Parathyroid adenoma (tissue), 2 donors: ENCODE measurements around the gene IMMP2L.

Source experiments
- H2AFZ ChIP-seq: fragments of 300-600 bp; sonication (generic); one replicate; pipeline ENCODE4 v1.7.0; 2017; ENCODE audit warnings: antibody characterized with exemption, mild to moderate bottlenecking
- H3K27ac ChIP-seq: fragments of 300-600 bp; sonication (generic); one replicate; pipeline ENCODE4 v1.7.0; 2017
- H3K27me3 ChIP-seq: fragments of 300-600 bp; sonication (generic); one replicate; pipeline ENCODE4 v1.7.0; 2017; ENCODE audit warnings: low read length; ENCODE audit not compliant: control insufficient read depth, insufficient read depth
- H3K36me3 ChIP-seq: fragments of 300-600 bp; sonication (generic); one replicate; pipeline ENCODE4 v1.7.0; 2017; ENCODE audit warnings: low read length; ENCODE audit not compliant: control insufficient read depth, insufficient read depth
- H3K4me1 ChIP-seq: fragments of 300-600 bp; sonication (generic); one replicate; pipeline ENCODE4 v1.7.0; 2017; ENCODE audit warnings: control low read depth
- H3K4me2 ChIP-seq: fragments of 300-600 bp; sonication (generic); one replicate; pipeline ENCODE4 v1.7.0; 2017; ENCODE audit warnings: low read length
- H3K4me3 ChIP-seq: fragments of 300-600 bp; sonication (generic); one replicate; pipeline ENCODE4 v1.7.0; 2017; ENCODE audit warnings: low read depth, low read length
- H3K79me2 ChIP-seq: fragments of 300-600 bp; sonication (generic); one replicate; pipeline ENCODE4 v1.7.0; 2017; ENCODE audit warnings: control low read depth
- H3K9ac ChIP-seq: fragments of 300-600 bp; sonication (generic); one replicate; pipeline ENCODE4 v1.7.0; 2017; ENCODE audit warnings: mild to moderate bottlenecking
- H3K9me3 ChIP-seq: fragments of 300-600 bp; sonication (generic); one replicate; pipeline ENCODE4 v1.7.0; 2017; ENCODE audit warnings: low read length; ENCODE audit not compliant: control insufficient read depth
- TF ChIP-seq, protein P1 (sequence below): fragments of 300-600 bp; sonication (generic); IDR thresholded peaks from one replicate; pipeline ENCODE4 v1.7.0; 2017; ENCODE audit warnings: antibody characterized with exemption, mild to moderate bottlenecking
- donor health status: primary hyperparathyroidism.

IMMP2L gene

DNA sequence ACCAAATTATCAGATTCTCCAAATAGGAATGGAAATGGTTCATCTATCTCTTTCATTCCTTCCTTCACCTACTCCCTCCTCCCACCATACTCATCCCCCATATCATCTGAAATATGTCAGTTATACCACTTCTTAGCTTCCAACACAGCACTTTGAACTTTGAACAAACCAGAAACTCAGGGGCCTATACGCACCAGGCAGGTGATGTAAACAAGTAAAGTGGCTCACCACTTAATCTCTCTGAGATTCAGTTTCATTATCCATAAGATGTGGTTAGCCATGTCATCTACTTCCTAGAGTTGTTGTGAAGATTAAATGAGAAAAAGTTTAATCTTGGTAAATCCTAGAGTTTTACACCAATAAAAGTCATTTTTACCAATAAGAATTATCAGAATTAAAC is 537.3 kb downstream of the IMMP2L start:
- Histone ChIP-seq H3K4me3 (no peak overlapping the region), H3K79me2 (no peaks in the 10 kb centered on the region), H3K4me1 (no peaks in the 10 kb centered on the region), H2AFZ (no peak overlapping the region), H3K9me3 (no peaks in the 10 kb centered on the region), H3K9ac (no peak overlapping the region), H3K36me3 (no peaks in the 10 kb centered on the region), H3K27me3 (no peaks in the 10 kb centered on the region), H3K4me2 (no peak overlapping the region), H3K27ac (no peak overlapping the region)
- TF ChIP-seq, protein P1, sequence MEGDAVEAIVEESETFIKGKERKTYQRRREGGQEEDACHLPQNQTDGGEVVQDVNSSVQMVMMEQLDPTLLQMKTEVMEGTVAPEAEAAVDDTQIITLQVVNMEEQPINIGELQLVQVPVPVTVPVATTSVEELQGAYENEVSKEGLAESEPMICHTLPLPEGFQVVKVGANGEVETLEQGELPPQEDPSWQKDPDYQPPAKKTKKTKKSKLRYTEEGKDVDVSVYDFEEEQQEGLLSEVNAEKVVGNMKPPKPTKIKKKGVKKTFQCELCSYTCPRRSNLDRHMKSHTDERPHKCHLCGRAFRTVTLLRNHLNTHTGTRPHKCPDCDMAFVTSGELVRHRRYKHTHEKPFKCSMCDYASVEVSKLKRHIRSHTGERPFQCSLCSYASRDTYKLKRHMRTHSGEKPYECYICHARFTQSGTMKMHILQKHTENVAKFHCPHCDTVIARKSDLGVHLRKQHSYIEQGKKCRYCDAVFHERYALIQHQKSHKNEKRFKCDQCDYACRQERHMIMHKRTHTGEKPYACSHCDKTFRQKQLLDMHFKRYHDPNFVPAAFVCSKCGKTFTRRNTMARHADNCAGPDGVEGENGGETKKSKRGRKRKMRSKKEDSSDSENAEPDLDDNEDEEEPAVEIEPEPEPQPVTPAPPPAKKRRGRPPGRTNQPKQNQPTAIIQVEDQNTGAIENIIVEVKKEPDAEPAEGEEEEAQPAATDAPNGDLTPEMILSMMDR, result no peak

DNA sequence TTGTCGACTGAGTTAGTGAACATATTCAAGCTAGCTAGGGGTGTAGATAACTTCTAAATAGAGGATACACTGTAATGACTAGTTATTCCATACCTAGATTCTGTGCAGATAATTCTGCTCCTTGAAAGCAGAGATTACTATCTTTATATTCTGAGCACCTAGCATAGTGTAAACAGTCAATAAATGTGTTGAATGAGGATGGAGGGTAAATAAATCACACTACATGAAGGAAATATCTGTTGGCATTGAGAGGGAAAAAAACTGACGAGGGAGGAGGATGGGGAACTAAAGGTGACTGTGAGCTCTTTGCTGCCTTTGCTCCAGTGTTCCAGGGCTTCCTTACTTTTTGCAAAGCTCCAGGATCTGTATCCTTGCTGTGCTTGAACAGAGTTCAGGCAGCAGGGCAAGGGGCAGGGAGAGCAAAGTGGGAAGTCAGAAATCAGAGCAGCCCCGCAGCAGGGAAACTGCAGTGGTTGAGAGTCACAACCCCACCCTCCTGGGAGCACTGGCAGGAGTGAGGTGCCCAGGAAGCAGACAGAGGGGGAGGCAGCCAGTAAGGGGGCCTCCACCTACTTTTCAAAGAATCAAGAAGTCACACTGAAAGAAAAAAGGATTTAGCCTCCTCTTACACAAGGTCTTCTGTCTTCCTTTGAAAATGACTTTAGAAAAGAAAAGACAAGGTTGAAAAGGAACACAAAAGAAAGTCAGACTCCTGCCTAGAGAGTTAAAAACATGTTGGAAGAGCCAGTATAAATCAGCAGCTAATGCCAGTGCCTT is 543.1 kb downstream of the IMMP2L start:
- TF ChIP-seq, protein P1, result no peak
- Histone ChIP-seq H3K4me1 (peaks cover 3% of the 10 kb centered on the region), H3K79me2 (no peaks in the 10 kb centered on the region), H3K27ac (no peak overlapping the region), H3K9ac (no peak overlapping the region), H3K36me3 (no peaks in the 10 kb centered on the region), H3K27me3 (no peaks in the 10 kb centered on the region), H2AFZ (no peak overlapping the region), H3K4me2 (no peak overlapping the region), H3K9me3 (no peaks in the 10 kb centered on the region), H3K4me3 (no peak overlapping the region)

DNA sequence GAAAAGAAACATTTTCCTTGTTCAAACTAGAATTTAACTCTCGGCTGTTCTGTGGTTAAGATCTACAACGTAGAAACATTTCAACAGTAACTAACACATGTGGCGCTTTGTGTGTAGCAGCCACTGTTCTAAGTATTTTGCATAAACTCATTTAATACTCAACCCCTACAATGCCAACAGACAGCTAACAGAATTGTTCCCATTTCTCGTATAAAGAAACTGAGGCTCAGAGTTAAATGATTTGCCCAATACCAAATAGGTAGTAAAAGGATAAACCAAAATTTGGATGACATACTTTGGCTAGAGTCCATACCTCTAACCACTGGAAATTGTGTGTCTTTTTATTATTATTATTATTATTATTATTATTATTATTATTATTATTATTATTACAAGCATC is 543.8 kb downstream of the IMMP2L start:
- no peaks in the 10 kb centered on the region for H3K27me3 ChIP-seq
- TF ChIP-seq, protein P1, result no peak

DNA sequence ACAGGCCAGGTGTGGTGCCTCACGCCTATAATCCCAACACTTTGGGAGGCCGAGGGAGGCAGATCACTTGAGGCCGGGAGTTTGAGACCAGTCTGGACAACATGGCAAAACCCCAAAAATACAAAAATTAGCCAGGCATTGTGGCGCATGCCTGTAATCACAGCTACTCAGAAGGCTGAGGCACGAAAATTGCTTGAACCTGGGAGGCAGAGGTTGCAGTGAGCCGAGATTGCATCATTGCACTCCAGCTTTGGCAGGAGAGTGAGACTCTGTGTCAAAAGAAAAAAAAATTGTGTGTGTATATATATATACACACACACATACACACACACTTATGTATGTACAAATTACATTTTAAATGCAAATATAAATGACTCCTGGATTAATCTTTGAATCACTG is 548.2 kb downstream of the IMMP2L start:
- no peak overlapping the region for H3K9ac ChIP-seq
- no peaks in the 10 kb centered on the region for H3K79me2 ChIP-seq
- H3K4me2 ChIP-seq, result no peak overlapping the region
- TF ChIP-seq, protein P1, result no peak
- no peak overlapping the region for H3K27ac ChIP-seq
- H3K4me3 ChIP-seq, result no peak overlapping the region
- H2AFZ ChIP-seq, result no peak overlapping the region
- no peaks in the 10 kb centered on the region for H3K9me3 ChIP-seq
- no peaks in the 10 kb centered on the region for H3K27me3 ChIP-seq
- peaks cover 3% of the 10 kb centered on the region for H3K4me1 ChIP-seq
- H3K36me3 ChIP-seq, result no peaks in the 10 kb centered on the region

More for the DNA sequence above, 543.8 kb downstream of the IMMP2L start:
- no peaks in the 10 kb centered on the region for H3K79me2 ChIP-seq
- H3K9me3 ChIP-seq, result no peaks in the 10 kb centered on the region
- no peaks in the 10 kb centered on the region for H3K36me3 ChIP-seq
- H3K4me1 ChIP-seq, result peaks cover 3% of the 10 kb centered on the region
- no peak overlapping the region for H3K4me2 ChIP-seq
- no peak overlapping the region for H3K27ac ChIP-seq
- H2AFZ ChIP-seq, result no peak overlapping the region
- no peak overlapping the region for H3K4me3 ChIP-seq
- H3K9ac ChIP-seq, result no peak overlapping the region
